SH-SY5Y (cell line): ENCODE results near the gene PLEKHA6.

Source experiments
- GATA2 ChIP-seq: IDR thresholded peaks from 2 replicates; pipeline ENCODE4 v1.6.1; 2011; ENCODE audit warnings: mild to moderate bottlenecking, low read depth, low read length
- GATA3 ChIP-seq: IDR thresholded peaks from 2 replicates; pipeline ENCODE4 v1.6.1; 2011; ENCODE audit warnings: low read depth, mild to moderate bottlenecking, low read length, moderate library complexity

GRCh38 chr1:204180133-204180532, 179.6 kb downstream of the PLEKHA6 start:
- no peak for TF ChIP-seq GATA3
- no peak for TF ChIP-seq GATA2
